Measurements from ENCODE around the gene NHSL1. TPM values are rescaled to one million over a fixed set of nuclear protein-coding genes. Genes with fewer than 3 reads are reported as not detected.

Gene NHSL1
- total and polyA plus RNA-seq, 2 donors (not counting 3 experiments of a cell fraction or from before 2014, with no cell fraction given), result 24.8 to 55.0 TPM

DNA sequence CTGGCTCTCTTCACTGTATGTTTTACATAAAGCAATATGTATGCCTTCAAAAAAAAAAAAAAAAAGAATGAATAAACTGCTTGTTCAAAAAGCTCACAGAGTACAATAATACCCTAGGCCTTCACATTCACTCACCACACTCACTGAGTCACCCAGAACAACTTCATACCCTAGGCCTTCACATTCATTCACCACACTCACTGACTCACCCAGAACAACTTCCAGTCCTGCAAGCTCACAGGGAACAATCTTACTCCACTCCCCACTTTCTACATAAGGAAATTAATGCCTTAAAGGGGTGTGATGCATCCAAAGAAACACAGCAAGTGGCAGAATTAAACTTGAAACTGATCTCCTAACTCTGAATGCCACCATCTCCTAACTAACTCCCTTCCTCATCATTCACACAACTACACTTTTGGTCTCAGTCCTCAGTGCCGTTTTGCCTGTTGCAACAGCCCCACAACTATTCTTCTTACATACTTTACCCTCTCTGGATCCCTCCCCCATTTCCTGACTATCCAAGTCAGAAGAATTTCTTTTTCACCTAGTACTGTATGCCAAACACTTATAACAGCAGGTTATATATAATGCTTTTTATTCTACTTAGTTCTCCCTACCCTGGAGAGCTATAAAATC is 34.2 kb downstream of the NHSL1 start:
- no peak for TF ChIP-seq POLR2A (IDR thresholded peaks at IDR 0.05; ENCODE audit: low read depth, low read length)
- peak; percentile 54 for TF ChIP-seq JUN (IDR thresholded peaks at IDR 0.05; ENCODE audit: borderline replicate concordance, insufficient read depth, insufficient read length, low read depth)
- TF ChIP-seq FOS (IDR thresholded peaks at IDR 0.05; ENCODE audit: borderline replicate concordance, insufficient read depth, low read length), result peak; percentile 91
- no peak for TF ChIP-seq GATA2 (IDR thresholded peaks at IDR 0.05; ENCODE audit: insufficient read depth, insufficient read length, low read depth, low read length)
- TF ChIP-seq EZH2 (IDR thresholded peaks at IDR 0.05; ENCODE audit: borderline replicate concordance, low read depth, low read length, severe bottlenecking), result no peak
- TF ChIP-seq POLR2AphosphoS5 (IDR thresholded peaks at IDR 0.05; ENCODE audit: insufficient read depth, low read depth, low read length), result no peak
- TF ChIP-seq, protein P1, sequence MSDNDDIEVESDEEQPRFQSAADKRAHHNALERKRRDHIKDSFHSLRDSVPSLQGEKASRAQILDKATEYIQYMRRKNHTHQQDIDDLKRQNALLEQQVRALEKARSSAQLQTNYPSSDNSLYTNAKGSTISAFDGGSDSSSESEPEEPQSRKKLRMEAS (IDR thresholded peaks at IDR 0.05; ENCODE audit: insufficient read depth, insufficient read length), result no peak
- Histone ChIP-seq H4K20me1 (replicated peaks; ENCODE audit: control insufficient read depth, extremely low read depth, insufficient read depth, low read length) (no peaks in the 10 kb centered on the region), H3K27ac (ENCODE audit: insufficient read depth, low read depth, low read length) (peak overlapping the region; percentile 46), H3K79me2 (ENCODE audit: control insufficient read depth, insufficient read depth, low read length) (peaks cover 15% of the 10 kb centered on the region), H3K9me3 (replicated peaks; ENCODE audit: control insufficient read depth, insufficient read depth, low read length) (no peaks in the 10 kb centered on the region), H3K36me3 (ENCODE audit: control insufficient read depth in 2 of 2, extremely low read depth in 1 of 2, insufficient read depth in 2 of 2, low read length in 2 of 2) (peaks cover 7 to 16% of the 10 kb centered on the region in 2 experiments), H3K4me2 (ENCODE audit: insufficient read depth, low read length) (peak overlapping the region; percentile 37), H3K9ac (replicated peaks; ENCODE audit: extremely low read depth, insufficient read depth, low read length) (no peak overlapping the region), H3K4me1 (ENCODE audit: control insufficient read depth, extremely low read depth, insufficient read depth, low read length) (peaks cover 5% of the 10 kb centered on the region), H3K27me3 (ENCODE audit: control insufficient read depth in 2 of 2, insufficient read depth in 2 of 2, low read length in 2 of 2) (no peaks in the 10 kb centered on the region), H2AFZ (ENCODE audit: low read depth, low read length) (no peak overlapping the region), H3K4me3 (replicated peaks in 1 of 3; ENCODE audit: insufficient read depth in 1 of 3, low read depth in 1 of 3, low read length in 3 of 3) (no peak overlapping the region), H3K9me1 (replicated peaks; ENCODE audit: control insufficient read depth, extremely low read depth, insufficient read depth, low read length) (no peaks in the 10 kb centered on the region)
- intact Hi-C loops (cut with micrococcal nuclease), result loop anchor here (1.0 kb wide), 1 partner anchor 10 kb away; no protein-coding TSS in a partner anchor
- FAIRE-seq (peak; percentile 93), DNase-seq (ENCODE audit: low read depth, low spot score) (peak; percentile 78)
- dilution Hi-C loops (cut with MboI; ENCODE audit: extremely low pct_ligation_motif_present, low sequenced_read_pairs), result no loop called here
- no TSS peak for BruUV-seq (replicated peaks)
- POLR2A ChIA-PET, result interaction anchor here (0.6 kb wide), 2 partner anchors 32 to 40 kb away, joined by 3 read pairs; no protein-coding TSS in a partner anchor
- CTCF ChIA-PET, result interaction anchor here (0.7 to 1.7 kb wide), 8 partner anchors 10 to 62 kb away, joined by 3 to 10 read pairs (median 4); no protein-coding TSS in a partner anchor

All from endothelial cell of umbilical vein (primary cell).